ENCODE results near the gene HSPA1A. TPM values are rescaled to one million over a fixed set of nuclear protein-coding genes. Genes with fewer than 3 reads are reported as not detected.
"Not testable (repeated sequence)": the region's sequence is repeated elsewhere in the genome, so short reads cannot be mapped to it uniquely, and the experiment has no call there.

Gene HSPA1A
- polyA plus RNA-seq, 3 donors = 144 to 215 (median 200) TPM

DNA sequence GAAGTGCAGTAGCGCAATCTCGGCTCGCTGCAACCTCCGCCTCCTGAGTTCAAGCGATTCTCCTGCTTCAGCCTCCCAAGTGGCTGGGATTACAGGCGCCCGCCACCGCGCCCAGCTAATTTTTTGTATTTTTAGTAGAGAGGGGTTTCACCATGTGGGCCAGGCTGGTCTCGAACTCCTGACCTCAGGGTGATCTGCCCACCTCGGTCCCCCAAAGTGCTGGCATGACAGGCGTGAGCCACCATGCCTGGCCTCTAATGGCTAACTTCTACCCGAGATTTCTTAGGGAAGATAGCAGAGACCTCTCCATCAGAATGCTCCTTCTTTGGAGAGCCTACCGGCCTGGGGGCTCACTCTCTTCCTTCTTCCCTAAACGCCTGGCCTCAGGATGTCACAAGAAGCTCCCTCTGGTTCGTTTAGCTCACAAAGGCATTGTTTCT, 48.8 kb downstream of the HSPA1A start:
- intact Hi-C loops (cut with micrococcal nuclease) = loop anchor here (5.0 to 10.0 kb wide), 2 partner anchors 33 to 319 kb away; partner anchors contain the start of genes ATP6V1G2 (in 1 of the 2), DDX39B (in 1 of the 2), EHMT2 (in 1 of the 2) and NFKBIL1 (in 1 of the 2)
- Mint-ChIP-seq H3K36me3 (peaks cover 18 to 24% of the 10 kb centered on the region in 2 donors), H3K4me1 (peaks cover 23% of the 10 kb centered on the region), H3K4me3 (peak overlapping the region; percentile 94 to 97), H3K27ac (peak overlapping the region in 6 of 7 donors; percentile 93 to 98 (median 96))
- Histone ChIP-seq H3K79me2 (ENCODE audit: insufficient read depth, low read length) (peaks cover 16% of the 10 kb centered on the region), H3K4me2 (replicated peaks; ENCODE audit: extremely low read depth, low read length, poor library complexity, severe bottlenecking) (peak overlapping the region; percentile 84), H2AFZ (ENCODE audit: insufficient read depth, low read depth, low read length, poor library complexity, severe bottlenecking) (peak overlapping the region; percentile 83), H3K27ac (ENCODE audit: low read depth in 1 of 2, low read length in 2 of 2) (peak overlapping the region in 1 of 2 donors; percentile 72), H3K9ac (ENCODE audit: insufficient read depth, low read length, poor library complexity, severe bottlenecking) (peak overlapping the region; percentile 72), H3K4me3 (replicated peaks in 1 of 3; ENCODE audit: low read depth in 2 of 3, low read length in 3 of 3) (peak overlapping the region; percentile 69 to 85 (median 69)), H3K36me3 (replicated peaks in 1 of 2; ENCODE audit: control insufficient read depth in 1 of 2, insufficient read depth in 2 of 2, low read length in 2 of 2) (peaks cover 18 to 24% of the 10 kb centered on the region in 2 donors), H3K4me1 (ENCODE audit: control insufficient read depth in 1 of 2, insufficient read depth in 2 of 2, low read length in 2 of 2) (peaks cover 22 to 28% of the 10 kb centered on the region in 2 donors)
- not testable (repeated sequence) for H4K20me1 ChIP-seq (ENCODE audit: insufficient read depth, low read length); DNase-seq; H3K27me3 Mint-ChIP-seq (ENCODE audit: low read depth in 3 of 3); H3K27me3 ChIP-seq (ENCODE audit: control insufficient read depth in 2 of 2, insufficient read depth in 2 of 2, low read length in 2 of 2); H3K9me3 Mint-ChIP-seq; H3K9me3 ChIP-seq (replicated peaks in 1 of 2; ENCODE audit: control insufficient read depth in 1 of 2, insufficient read depth in 1 of 2, low read length in 2 of 2)
- TF ChIP-seq, protein P1, sequence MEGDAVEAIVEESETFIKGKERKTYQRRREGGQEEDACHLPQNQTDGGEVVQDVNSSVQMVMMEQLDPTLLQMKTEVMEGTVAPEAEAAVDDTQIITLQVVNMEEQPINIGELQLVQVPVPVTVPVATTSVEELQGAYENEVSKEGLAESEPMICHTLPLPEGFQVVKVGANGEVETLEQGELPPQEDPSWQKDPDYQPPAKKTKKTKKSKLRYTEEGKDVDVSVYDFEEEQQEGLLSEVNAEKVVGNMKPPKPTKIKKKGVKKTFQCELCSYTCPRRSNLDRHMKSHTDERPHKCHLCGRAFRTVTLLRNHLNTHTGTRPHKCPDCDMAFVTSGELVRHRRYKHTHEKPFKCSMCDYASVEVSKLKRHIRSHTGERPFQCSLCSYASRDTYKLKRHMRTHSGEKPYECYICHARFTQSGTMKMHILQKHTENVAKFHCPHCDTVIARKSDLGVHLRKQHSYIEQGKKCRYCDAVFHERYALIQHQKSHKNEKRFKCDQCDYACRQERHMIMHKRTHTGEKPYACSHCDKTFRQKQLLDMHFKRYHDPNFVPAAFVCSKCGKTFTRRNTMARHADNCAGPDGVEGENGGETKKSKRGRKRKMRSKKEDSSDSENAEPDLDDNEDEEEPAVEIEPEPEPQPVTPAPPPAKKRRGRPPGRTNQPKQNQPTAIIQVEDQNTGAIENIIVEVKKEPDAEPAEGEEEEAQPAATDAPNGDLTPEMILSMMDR (IDR thresholded peaks at IDR 0.05) = peak; percentile 2
- WGBS (ENCODE audit: insufficient coverage) = 10% methylated on average over 8 of the region's 16 CpGs

DNA sequence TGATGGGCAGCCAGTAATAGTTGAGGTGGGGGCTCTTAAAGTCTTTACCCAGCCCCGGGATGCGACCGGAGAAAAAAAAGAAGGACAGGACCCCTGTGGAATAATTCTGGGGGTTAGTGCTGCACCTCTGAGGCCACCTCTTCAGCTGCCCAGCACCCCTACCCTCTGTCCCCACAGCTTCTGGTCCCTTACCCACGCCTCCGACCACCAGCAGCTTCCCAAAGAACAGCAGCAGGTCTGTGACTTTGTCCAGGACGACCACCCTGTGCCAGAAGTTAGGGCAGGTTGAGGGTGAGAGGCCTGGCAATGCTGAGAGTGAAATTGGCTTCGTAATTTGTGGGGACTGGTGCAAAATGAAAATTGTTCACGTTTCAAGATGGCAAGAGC, 49.5 kb downstream of the HSPA1A start:
- 100% methylated on average over 3 of the region's 8 CpGs for WGBS (ENCODE audit: insufficient coverage)
- Mint-ChIP-seq H3K36me3 (peaks cover 11 to 17% of the 10 kb centered on the region in 2 donors), H3K27ac (no peak overlapping the region), H3K4me1 (peaks cover 21% of the 10 kb centered on the region), H3K9me3 (peaks cover 0 to 2% (median 0%) of the 10 kb centered on the region in 7 donors), H3K4me3 (no peak overlapping the region), H3K27me3 (ENCODE audit: low read depth in 3 of 3) (peaks cover 0 to 2% (median 2%) of the 10 kb centered on the region in 3 donors)
- no peaks in the 10 kb centered on the region for H3K27me3 ChIP-seq (ENCODE audit: control insufficient read depth in 2 of 2, insufficient read depth in 2 of 2, low read length in 2 of 2)
- H2AFZ ChIP-seq (ENCODE audit: insufficient read depth, low read depth, low read length, poor library complexity, severe bottlenecking) = no peak overlapping the region
- H3K9ac ChIP-seq (ENCODE audit: insufficient read depth, low read length, poor library complexity, severe bottlenecking) = no peak overlapping the region
- peaks cover 11 to 17% of the 10 kb centered on the region in 2 donors for H3K36me3 ChIP-seq (replicated peaks in 1 of 2; ENCODE audit: control insufficient read depth in 1 of 2, insufficient read depth in 2 of 2, low read length in 2 of 2)
- peaks cover 16% of the 10 kb centered on the region for H3K79me2 ChIP-seq (ENCODE audit: insufficient read depth, low read length)
- H3K27ac ChIP-seq (ENCODE audit: low read depth in 1 of 2, low read length in 2 of 2) = no peak overlapping the region
- no peak overlapping the region for H3K4me3 ChIP-seq (replicated peaks in 1 of 3; ENCODE audit: low read depth in 2 of 3, low read length in 3 of 3)
- H4K20me1 ChIP-seq (ENCODE audit: insufficient read depth, low read length) = peaks cover 6% of the 10 kb centered on the region
- DNase-seq = no peak
- intact Hi-C loops (cut with micrococcal nuclease) = loop anchor here (5.0 to 10.0 kb wide), 3 partner anchors 32 to 320 kb away; partner anchors contain the start of genes ATP6V1G2 (in 1 of the 2), DDX39B (in 1 of the 2), EHMT2 (in 1 of the 2) and LY6G5C (in 1 of the 2)
- TF ChIP-seq, protein P1 (IDR thresholded peaks at IDR 0.05) = no peak
- peaks cover 22 to 28% of the 10 kb centered on the region in 2 donors for H3K4me1 ChIP-seq (ENCODE audit: control insufficient read depth in 1 of 2, insufficient read depth in 2 of 2, low read length in 2 of 2)
- no peaks in the 10 kb centered on the region for H3K9me3 ChIP-seq (replicated peaks in 1 of 2; ENCODE audit: control insufficient read depth in 1 of 2, insufficient read depth in 1 of 2, low read length in 2 of 2)
- H3K4me2 ChIP-seq (replicated peaks; ENCODE audit: extremely low read depth, low read length, poor library complexity, severe bottlenecking) = no peak overlapping the region
